Pancreas (tissue), 10 donors: ENCODE results near the gene SHMT1. TPM values are rescaled to one million over a fixed set of nuclear protein-coding genes. Genes with fewer than 3 reads are reported as not detected.
"Not testable (repeated sequence)": the region's sequence is repeated elsewhere in the genome, so short reads cannot be mapped to it uniquely, and the experiment has no call there.

Source experiments
- ATAC-seq, 4 donors: fragments of 200-7000 bp; cut with Tn5 transposase; one replicate each; pipeline versions ENCODE4 v1.8.0 to v1.9.1; 2020; ENCODE audit warnings: mild to moderate bottlenecking in 4 of 4, moderate library complexity in 4 of 4
- DNase-seq, 6 donors: peaks; one replicate each; pipeline ENCODE4 v3.0.0-alpha.2; 2020
- FAIRE-seq: peaks from 2 replicates; lab custom pipeline; 2012; peaks lifted over from hg19 to GRCh38; lab: Jason Lieb, UNC
- H3K27ac ChIP-seq, 4 donors: fragments of 200-600 bp; sonication (generic); 1 replicate in 3 of 4; 2 replicates in 1 of 4; pipeline versions ENCODE4 v1.5.0 to v1.8.0; 2020
- H3K27me3 ChIP-seq, 4 donors: fragments of 200-600 bp; one replicate each; pipeline ENCODE4 v1.8.0; 2021
- H3K36me3 ChIP-seq, 3 donors: fragments of 200-600 bp; sonication (generic) in 1 of 3; one replicate each; pipeline versions ENCODE4 v1.5.0 to v1.8.0; 2020 to 2021
- H3K4me1 ChIP-seq, 3 donors: fragments of 200-600 bp; one replicate each; pipeline ENCODE4 v1.8.0; 2021
- H3K4me3 ChIP-seq, 4 donors: fragments of 200-600 bp; sonication (generic) in 2 of 4; one replicate each; pipeline versions ENCODE4 v1.5.0 to v1.8.0; 2020 to 2021
- H3K9me3 ChIP-seq, 4 donors: fragments of 200-600 bp; one replicate each; pipeline ENCODE4 v1.8.0; 2021
- CTCF ChIP-seq, 4 donors: fragments of 200-600 bp; sonication (generic) in 3 of 4; IDR thresholded peaks; one replicate each; pipeline versions ENCODE4 v1.5.0 to v1.8.0; 2021; ENCODE audit warnings: antibody characterized with exemption in 4 of 4
- WGBS, 2 donors: extraction: QIAGEN DNeasy Blood & Tissue Kit; methylation state at CpG; one replicate each; pipeline ENCODE4 v1.1.7; 2013; 5-methylcytosine and 5-hydroxymethylcytosine counted together
- intact Hi-C, 3 donors: fragments of 100-400 bp; cut with DNase I; formaldehyde crosslinking; loops; one replicate each; pipeline versions ENCODE4 v1.11.1 to v1.14.2; 2022
- polyA plus RNA-seq, 2 donors: library from polyadenylated mRNA; stranded (reverse); fragments of 200-250 nt; gene quantifications; one replicate each; pipeline ENCODE4 v1.2.3, GENCODE V29; 2013
- total RNA-seq, 6 donors: library from RNA; stranded (reverse); fragmentation: NEBNext Ultra II Directional in 4 of 6; extraction: Animal tissue kit (Norgen Biotek cat#: 25700) in 4 of 6; gene quantifications; one replicate each; pipeline versions ENCODE4 v1.2.1 to v1.2.4, GENCODE V29; 2021 to 2023
- donor health status: healthy with polysubstance abuse.
- donor health status: DM: no; HTN: no; CAD: no; lungs with moderate emphysema.
- donor health status: DM: no; HTN: no; CAD: no.
- donor health status: control.
- donor health status: control.
- donor health status: Bipolar disorder and iron deficiency.
- donor health status: DM: yes; HTN: yes; CAD: no.
- donor health status: DM: no; HTN: no; CAD: no.
- donor health status: DM: no; HTN: no; CAD: no.
- donor health status: DM: yes; HTN: yes; CAD: no.

The SHMT1 gene
- total and polyA plus RNA-seq, 8 donors = 5.8 to 14.3 (median 11.2) TPM

GRCh38 chr17:18388266-18388665 lies 24.9 kb upstream of the SHMT1 start:
- H3K36me3 ChIP-seq, H3K27me3 ChIP-seq, H3K27ac ChIP-seq, intact Hi-C loops, H3K9me3 ChIP-seq, DNase-seq, H3K4me1 ChIP-seq, ATAC-seq, H3K4me3 ChIP-seq, FAIRE-seq: not testable (repeated sequence)
- WGBS, 2 donors = 69 to 74% methylated on average over 4 of the region's 4 CpGs

- H3K27ac ChIP-seq, H3K9me3 ChIP-seq, ATAC-seq, H3K36me3 ChIP-seq, H3K4me3 ChIP-seq, intact Hi-C loops, DNase-seq, H3K4me1 ChIP-seq, H3K27me3 ChIP-seq, FAIRE-seq: not testable (repeated sequence)
- WGBS, 2 donors = 55 to 75% methylated on average over 5 of the region's 5 CpGs
Observed at GRCh38 chr17:18387583-18387982, 24.2 kb upstream of the SHMT1 start.

- FAIRE-seq, H3K9me3 ChIP-seq, DNase-seq, H3K4me3 ChIP-seq, H3K27ac ChIP-seq, H3K36me3 ChIP-seq, intact Hi-C loops, H3K27me3 ChIP-seq, H3K4me1 ChIP-seq, ATAC-seq: not testable (repeated sequence)
- 66 to 81% methylated on average over 7 of the region's 7 CpGs for WGBS, 2 donors
Observed at GRCh38 chr17:18384271-18384670, 20.9 kb upstream of the SHMT1 start.

GRCh38 chr17:18383079-18383481 lies 19.7 kb upstream of the SHMT1 start:
- 6 to 8% methylated on average over 25 to 36 of the region's 36 CpGs for WGBS, 2 donors
- H3K9me3 ChIP-seq, H3K4me1 ChIP-seq, H3K27ac ChIP-seq, H3K4me3 ChIP-seq, H3K36me3 ChIP-seq, H3K27me3 ChIP-seq, intact Hi-C loops, FAIRE-seq, DNase-seq: not testable (repeated sequence)
- ATAC-seq = peak in 1 of 4 donors; percentile 35

GRCh38 chr17:18382441-18383078 lies 19.2 kb upstream of the SHMT1 start:
- ATAC-seq = no peak
- intact Hi-C loops = no loop called here
- no peaks in the 10 kb centered on the region for H3K9me3 ChIP-seq
- no peak for FAIRE-seq
- H3K36me3 ChIP-seq = no peaks in the 10 kb centered on the region
- 48 to 51% methylated on average over 33 to 36 of the region's 36 CpGs for WGBS, 2 donors
- H3K27me3 ChIP-seq = no peaks in the 10 kb centered on the region
- no peak for DNase-seq
- H3K4me1 ChIP-seq = no peaks in the 10 kb centered on the region
- H3K4me3 ChIP-seq = no peak overlapping the region
- H3K27ac ChIP-seq = no peak overlapping the region
- no peak for TF ChIP-seq CTCF (IDR thresholded peaks at IDR 0.05)

GRCh38 chr17:18381953-18382245 lies 18.5 kb upstream of the SHMT1 start:
- no peak for TF ChIP-seq CTCF (IDR thresholded peaks at IDR 0.05)
- H3K27me3 ChIP-seq = no peaks in the 10 kb centered on the region
- no peaks in the 10 kb centered on the region for H3K9me3 ChIP-seq
- no peaks in the 10 kb centered on the region for H3K36me3 ChIP-seq
- ATAC-seq = no peak
- intact Hi-C loops = no loop called here
- 63 to 76% methylated on average over 3 of the region's 3 CpGs for WGBS, 2 donors
- FAIRE-seq = no peak
- DNase-seq = no peak
- H3K27ac ChIP-seq = no peak overlapping the region
- no peak overlapping the region for H3K4me3 ChIP-seq
- H3K4me1 ChIP-seq = no peaks in the 10 kb centered on the region

- Histone ChIP-seq H3K27me3 (no peaks in the 10 kb centered on the region), H3K27ac (no peak overlapping the region), H3K4me3 (no peak overlapping the region), H3K4me1 (no peaks in the 10 kb centered on the region), H3K36me3 (no peaks in the 10 kb centered on the region), H3K9me3 (no peaks in the 10 kb centered on the region)
- intact Hi-C loops = no loop called here
- WGBS, 2 donors = 67 to 79% methylated on average over 23 of the region's 23 CpGs
- no peak for TF ChIP-seq CTCF (IDR thresholded peaks at IDR 0.05)
- DNase-seq (no peak), ATAC-seq (no peak), FAIRE-seq (no peak)
Observed at GRCh38 chr17:18381158-18381952, 18.0 kb upstream of the SHMT1 start.
